ENCODE measurements around the gene PTPN9.

GRCh38 chr15:75523011-75523410, 56.1 kb downstream of the PTPN9 start:
- no peak for TF ChIP-seq EZH2phosphoT487 (IDR thresholded peaks at IDR 0.05; ENCODE audit: borderline replicate concordance, low read length)
- TF ChIP-seq, protein P1, sequence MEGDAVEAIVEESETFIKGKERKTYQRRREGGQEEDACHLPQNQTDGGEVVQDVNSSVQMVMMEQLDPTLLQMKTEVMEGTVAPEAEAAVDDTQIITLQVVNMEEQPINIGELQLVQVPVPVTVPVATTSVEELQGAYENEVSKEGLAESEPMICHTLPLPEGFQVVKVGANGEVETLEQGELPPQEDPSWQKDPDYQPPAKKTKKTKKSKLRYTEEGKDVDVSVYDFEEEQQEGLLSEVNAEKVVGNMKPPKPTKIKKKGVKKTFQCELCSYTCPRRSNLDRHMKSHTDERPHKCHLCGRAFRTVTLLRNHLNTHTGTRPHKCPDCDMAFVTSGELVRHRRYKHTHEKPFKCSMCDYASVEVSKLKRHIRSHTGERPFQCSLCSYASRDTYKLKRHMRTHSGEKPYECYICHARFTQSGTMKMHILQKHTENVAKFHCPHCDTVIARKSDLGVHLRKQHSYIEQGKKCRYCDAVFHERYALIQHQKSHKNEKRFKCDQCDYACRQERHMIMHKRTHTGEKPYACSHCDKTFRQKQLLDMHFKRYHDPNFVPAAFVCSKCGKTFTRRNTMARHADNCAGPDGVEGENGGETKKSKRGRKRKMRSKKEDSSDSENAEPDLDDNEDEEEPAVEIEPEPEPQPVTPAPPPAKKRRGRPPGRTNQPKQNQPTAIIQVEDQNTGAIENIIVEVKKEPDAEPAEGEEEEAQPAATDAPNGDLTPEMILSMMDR (conservative IDR thresholded peaks at IDR 0.05; ENCODE audit: low read depth, low read length): no peak

Measured in PC-3 (cell line).